ENCODE measurements around the gene CKAP2L. TPM values are rescaled to one million over a fixed set of nuclear protein-coding genes. Genes with fewer than 3 reads are reported as not detected.
A peak's percentile ranks its signal among the peaks of the same experiment; 100 is the strongest.

The CKAP2L gene
- total and polyA plus RNA-seq, 10 of the 15 experiments (the other 5 are each of a cell fraction or from before 2014, with no cell fraction given) = 10.5 to 37.4 (median 20.2) TPM

- TF ChIP-seq DPF2 (IDR thresholded peaks at IDR 0.05) = peak; percentile 86
These were observed 71.9 kb downstream of the CKAP2L start (continued) for GRCh38 chr2:112692495-112692911.

GRCh38 chr2:112691881-112692281 lies 72.5 kb downstream of the CKAP2L start:
- Histone ChIP-seq H3K79me2 (ENCODE audit: control insufficient read depth, insufficient read depth, low read length) (no peaks in the 10 kb centered on the region), H3K27me3 (replicated peaks in 1 of 2; ENCODE audit: control insufficient read depth in 2 of 2, insufficient read depth in 2 of 2, low read length in 1 of 2) (no peaks in the 10 kb centered on the region), H3K36me3 (ENCODE audit: control insufficient read depth in 2 of 2, insufficient read depth in 2 of 2, low read length in 1 of 2) (no peaks in the 10 kb centered on the region), H4K20me1 (ENCODE audit: control insufficient read depth, insufficient read depth) (no peaks in the 10 kb centered on the region), H3K9ac (ENCODE audit: control insufficient read depth, insufficient read depth, low read length) (no peak overlapping the region), H3K4me2 (ENCODE audit: control insufficient read depth, insufficient read depth) (0 out of 2 replicates have a peak overlapping the region, but pooled peaks have one; percentile 11), H2AFZ (ENCODE audit: control insufficient read depth, low read depth, low read length) (no peak overlapping the region), H3K9me3 (replicated peaks; ENCODE audit: control insufficient read depth, insufficient read depth, low read length) (no peaks in the 10 kb centered on the region), H3K27ac (ENCODE audit: control insufficient read depth, insufficient read depth) (peak overlapping the region; percentile 24), H3K4me3 (no peak overlapping the region), H3K4me1 (ENCODE audit: control insufficient read depth, insufficient read depth, low read length) (peaks cover 32% of the 10 kb centered on the region)
- in situ Hi-C loops (cut with MboI) = no loop called here
- intact Hi-C loops (cut with micrococcal nuclease; ENCODE audit: unreplicated experiment) = loop anchor here (1.0 kb wide), 4 partner anchors 34 to 92 kb away; partner anchors contain the start of gene SLC20A1
- ChIA-PET POLR2A (interaction anchor here (0.7 to 6.1 kb wide), 15 partner anchors 8 to 118 kb away, joined by 3 to 74 read pairs (median 5); partner anchors contain the start of gene SLC20A1), CTCF (interaction anchor here (0.7 to 11.9 kb wide), 24 partner anchors 8 to 250 kb away, joined by 3 to 313 read pairs (median 7); partner anchors contain the start of gene SLC20A1), RAD21 (ENCODE audit: unreplicated experiment) (interaction anchor here (0.9 to 9.9 kb wide), 16 partner anchors 9 to 91 kb away, joined by 3 to 213 read pairs (median 6); no protein-coding TSS in a partner anchor), SMC1A (ENCODE audit: uncharacterized antibody, unreplicated experiment) (interaction anchor here (1.0 to 14.2 kb wide), 18 partner anchors 8 to 88 kb away, joined by 3 to 272 read pairs (median 6); partner anchors contain the start of genes NT5DC4 and SLC20A1)
- BruUV-seq (replicated peaks) = TSS peak; percentile 77
- no peak for DNase-seq (ENCODE audit: low read depth, low spot score)
- no peak for FAIRE-seq
- peak; percentile 5; the same call in 2 of the 3 replicates for ATAC-seq
- whole genome bisulfite sequencing (ENCODE audit: insufficient coverage, insufficient replicate concordance, low lambda C conversion rate, missing lambda C conversion rate) = 59% methylated on average over 4 of the region's 4 CpGs
- TF ChIP-seq ETV6 (conservative IDR thresholded peaks at IDR 0.05 in 1 of 2, IDR thresholded peaks at IDR 0.05 in 1 of 2; ENCODE audit: borderline replicate concordance in 1 of 2, low read depth in 1 of 2) (no peak), ZSCAN29 (IDR thresholded peaks at IDR 0.05) (no peak), FOS (IDR thresholded peaks at IDR 0.05; ENCODE audit: borderline replicate concordance, extremely low read depth, insufficient read length) (no peak), ZNF592 (IDR thresholded peaks at IDR 0.05) (no peak), ZBTB33 (IDR thresholded peaks at IDR 0.05) (no peak), ZNF24 (IDR thresholded peaks at IDR 0.05) (no peak), RELA (IDR thresholded peaks at IDR 0.05; ENCODE audit: borderline replicate concordance, partially characterized antibody) (no peak), IRF4 (IDR thresholded peaks at IDR 0.05; ENCODE audit: low read depth, low read length) (no peak), TCF7 (IDR thresholded peaks at IDR 0.05; ENCODE audit: borderline replicate concordance) (no peak), ELK1 (IDR thresholded peaks at IDR 0.05; ENCODE audit: low read depth, low read length) (no peak), SMC3 (IDR thresholded peaks at IDR 0.05; ENCODE audit: borderline replicate concordance, low read length) (no peak), IKZF2 (IDR thresholded peaks at IDR 0.05) (no peak), MTA3 (IDR thresholded peaks at IDR 0.05; ENCODE audit: borderline replicate concordance, low read length) (no peak)
